Neural cell (in vitro differentiated cells): Measurements from ENCODE around the gene PRSS27.

Experiments used
- EZH2 ChIP-seq: fragments of 200-600, 300-800 bp; shearing (Covaris generic), sonication (generic); IDR thresholded peaks from 2 replicates; pipeline ENCODE4 v1.6.1; 2014; ENCODE audit warnings: antibody characterized with exemption, low read length, borderline replicate concordance, mild to moderate bottlenecking; ENCODE audit not compliant: insufficient read depth, poor library complexity, severe bottlenecking
- POLR2AphosphoS5 ChIP-seq: IDR thresholded peaks from 2 replicates; pipeline ENCODE4 v1.6.1; 2012
- TF ChIP-seq, protein P1 (sequence below): fragments of 450-650 bp; IDR thresholded peaks from 2 replicates; pipeline ENCODE4 v1.5.1; 2014; ENCODE audit warnings: antibody characterized with exemption, mild to moderate bottlenecking, moderate library complexity; ENCODE audit not compliant: poor library complexity, severe bottlenecking

- TF ChIP-seq, protein P1, sequence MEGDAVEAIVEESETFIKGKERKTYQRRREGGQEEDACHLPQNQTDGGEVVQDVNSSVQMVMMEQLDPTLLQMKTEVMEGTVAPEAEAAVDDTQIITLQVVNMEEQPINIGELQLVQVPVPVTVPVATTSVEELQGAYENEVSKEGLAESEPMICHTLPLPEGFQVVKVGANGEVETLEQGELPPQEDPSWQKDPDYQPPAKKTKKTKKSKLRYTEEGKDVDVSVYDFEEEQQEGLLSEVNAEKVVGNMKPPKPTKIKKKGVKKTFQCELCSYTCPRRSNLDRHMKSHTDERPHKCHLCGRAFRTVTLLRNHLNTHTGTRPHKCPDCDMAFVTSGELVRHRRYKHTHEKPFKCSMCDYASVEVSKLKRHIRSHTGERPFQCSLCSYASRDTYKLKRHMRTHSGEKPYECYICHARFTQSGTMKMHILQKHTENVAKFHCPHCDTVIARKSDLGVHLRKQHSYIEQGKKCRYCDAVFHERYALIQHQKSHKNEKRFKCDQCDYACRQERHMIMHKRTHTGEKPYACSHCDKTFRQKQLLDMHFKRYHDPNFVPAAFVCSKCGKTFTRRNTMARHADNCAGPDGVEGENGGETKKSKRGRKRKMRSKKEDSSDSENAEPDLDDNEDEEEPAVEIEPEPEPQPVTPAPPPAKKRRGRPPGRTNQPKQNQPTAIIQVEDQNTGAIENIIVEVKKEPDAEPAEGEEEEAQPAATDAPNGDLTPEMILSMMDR: no peak
- no peak for TF ChIP-seq EZH2
- TF ChIP-seq POLR2AphosphoS5: peak; percentile 57
Observed at GRCh38 chr16:2673066-2673999, 46.7 kb downstream of the PRSS27 start.
